NCI-H345 treated with DMSO at 0.1 percent for 48 hours (cell line): ENCODE measurements around the gene KRT75.
A peak's percentile ranks its signal among the peaks of the same experiment; 100 is the strongest.
"Not testable (repeated sequence)": the region's sequence is repeated elsewhere in the genome, so short reads cannot be mapped to it uniquely, and the experiment has no call there.

ENCODE experiments used
- DNase-seq: peaks from one replicate; lab custom pipeline; 2025; ENCODE audit not compliant: unreplicated experiment; lab: John Stamatoyannopoulos, UW

The KRT75 gene

DNA sequence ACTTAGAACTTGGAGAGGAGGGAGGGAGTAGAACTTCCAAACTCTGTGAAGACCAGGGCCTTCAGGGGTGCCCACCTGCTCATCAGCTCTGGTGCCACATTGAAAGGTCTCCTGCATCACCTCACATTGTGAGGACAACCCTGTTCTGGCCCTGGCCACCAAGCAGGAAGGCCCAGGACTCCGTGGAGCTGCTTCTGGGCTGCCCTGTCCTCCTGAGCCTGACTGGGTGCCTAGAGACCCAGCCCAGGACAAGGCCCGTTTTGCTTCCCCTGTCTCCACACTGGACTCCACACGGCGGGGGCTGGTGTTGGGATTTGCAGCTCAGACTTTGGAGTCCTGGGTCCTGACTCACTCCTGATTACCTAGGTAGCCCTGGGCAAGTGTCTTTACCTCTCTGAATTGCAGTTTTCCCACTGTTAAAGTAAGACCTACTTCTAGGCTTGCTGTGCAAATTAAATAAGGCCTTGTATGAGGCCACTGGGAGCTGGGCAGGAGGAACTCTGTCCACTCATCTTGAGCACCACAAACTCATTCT is 15.5 kb downstream of the KRT75 start:
- DNase-seq = no peak

- DNase-seq = peak; percentile 41
Measured at GRCh38 chr12:52417740-52418139, 16.4 kb downstream of the KRT75 start.

DNA sequence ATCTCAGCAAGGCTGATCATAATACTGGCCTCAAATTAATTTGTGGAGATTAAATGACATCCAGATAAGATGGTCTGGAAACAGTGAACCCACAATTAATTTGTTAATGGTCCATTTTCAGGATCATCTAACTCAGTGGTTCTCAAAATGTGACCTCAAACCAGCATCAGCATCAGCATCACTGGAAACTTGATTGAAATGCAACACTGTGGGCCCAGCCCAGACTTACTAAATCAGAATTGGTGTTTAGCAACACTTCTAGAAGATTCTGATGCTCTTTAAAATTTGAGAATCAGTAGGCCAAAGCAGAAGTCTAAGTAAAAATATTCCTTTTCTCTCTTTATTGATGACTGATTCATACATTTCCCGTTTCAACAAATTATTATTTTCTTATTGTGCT is 17.4 kb downstream of the KRT75 start:
- DNase-seq = no peak

- no peak for DNase-seq
Measured at GRCh38 chr12:52415870-52416750, 18.1 kb downstream of the KRT75 start.

DNA sequence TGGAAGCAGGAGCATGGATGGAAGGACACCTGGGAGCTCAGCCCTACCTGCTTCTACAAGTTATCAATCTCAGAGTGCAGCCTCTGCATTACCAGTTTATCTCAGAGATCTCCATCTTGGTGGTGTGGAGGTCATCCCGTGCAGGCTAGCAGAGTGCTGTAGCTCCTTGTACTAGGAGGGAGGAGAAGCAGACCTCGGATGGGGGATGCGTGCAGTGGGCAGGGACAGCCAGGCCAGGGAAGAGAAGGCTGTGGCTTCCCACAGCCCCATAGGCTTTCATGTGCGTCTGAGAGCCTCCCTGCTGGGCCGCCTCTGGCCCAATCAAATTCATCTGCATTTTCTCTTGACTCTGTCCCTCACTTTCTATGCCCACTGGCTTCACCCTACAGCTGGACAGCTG is 19.2 kb downstream of the KRT75 start:
- DNase-seq = no peak

DNA sequence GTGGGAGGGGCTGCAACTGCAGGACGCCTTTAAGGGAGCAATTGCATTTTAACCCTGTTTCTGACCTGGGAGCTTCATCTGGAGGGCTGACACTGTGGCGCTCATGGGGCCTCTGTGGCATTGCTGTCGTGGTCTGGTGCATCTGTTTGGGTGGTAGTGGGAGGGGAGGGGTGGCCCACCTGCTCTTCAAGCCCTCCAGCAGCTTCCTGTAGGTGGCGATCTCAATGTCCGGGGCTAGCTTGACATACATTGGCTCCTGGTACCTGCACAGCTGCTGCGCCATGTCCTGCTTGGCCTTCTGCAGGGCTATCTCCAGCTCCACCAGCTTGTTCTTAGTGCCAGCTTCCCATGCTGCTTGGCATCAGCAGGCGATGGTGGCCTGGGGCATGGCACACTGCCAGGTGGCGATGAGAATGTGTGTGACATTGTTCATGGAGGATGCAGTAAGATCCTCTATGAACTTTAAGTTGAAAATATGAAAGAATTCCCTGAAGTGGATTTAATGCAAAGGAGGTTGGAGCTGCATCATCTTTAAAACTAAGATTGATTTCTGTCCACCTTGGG is 20.3 kb downstream of the KRT75 start:
- no peak for DNase-seq

DNA sequence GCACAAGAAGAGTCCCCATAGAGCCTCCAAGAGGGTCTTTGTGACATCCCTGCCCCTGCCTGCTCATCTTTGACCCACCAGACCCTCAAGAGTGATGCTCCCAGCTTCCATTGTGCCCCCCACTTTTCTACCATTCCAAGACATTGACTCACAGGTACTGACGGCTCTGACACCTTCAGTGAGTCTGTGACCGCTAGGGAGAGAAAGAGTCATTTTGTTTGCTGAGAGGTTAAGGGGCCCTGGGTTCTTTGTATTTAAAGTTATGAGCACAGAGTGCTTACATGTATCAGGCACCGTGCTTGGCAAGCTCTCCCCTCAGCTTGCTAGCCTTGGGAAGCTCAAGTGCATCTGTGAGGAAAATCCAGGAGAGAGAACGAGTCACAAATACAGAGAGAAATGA is 21.0 kb downstream of the KRT75 start:
- DNase-seq = no peak

DNA sequence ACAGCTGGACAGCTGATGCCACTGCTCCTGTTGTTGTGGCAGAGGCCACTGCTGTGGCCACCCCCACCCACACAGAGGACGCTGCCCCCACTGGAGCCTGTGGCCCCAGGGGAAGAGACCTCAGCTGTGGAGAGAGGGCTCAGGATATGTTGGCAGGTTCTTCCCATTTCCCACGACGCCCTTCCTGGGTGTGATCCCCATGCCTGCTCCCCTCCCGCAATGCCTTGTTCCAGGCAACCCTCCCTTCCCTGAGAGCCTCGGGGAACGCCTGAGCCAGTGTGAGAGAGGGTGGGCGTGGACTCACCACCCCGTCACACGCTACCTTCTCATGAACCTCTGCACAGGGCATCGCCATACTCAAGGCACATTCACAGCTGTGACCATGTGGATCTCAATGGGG is 22.4 kb downstream of the KRT75 start:
- no peak for DNase-seq

- DNase-seq = not testable (repeated sequence)
Measured at GRCh38 chr12:52410589-52411248, 23.5 kb downstream of the KRT75 start.

DNA sequence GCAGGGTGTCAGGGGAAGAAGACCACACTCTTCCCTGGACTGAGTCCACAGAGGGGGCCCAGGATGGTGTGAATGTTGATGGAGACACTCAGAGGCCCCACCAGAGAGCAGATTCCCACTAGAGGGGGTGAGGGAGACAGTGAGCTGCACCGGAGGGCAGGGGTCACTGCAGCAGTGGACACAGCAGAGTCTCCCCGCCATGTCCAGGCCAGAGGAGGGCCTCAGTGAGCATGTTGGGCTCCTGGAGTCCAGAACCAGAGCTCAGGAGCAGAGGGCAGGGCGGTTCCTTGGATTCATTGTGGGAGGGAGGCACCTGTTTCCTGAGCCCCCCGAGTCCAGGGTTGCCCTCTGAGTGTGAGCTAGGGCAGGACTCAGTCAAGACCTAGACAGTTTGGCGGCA is 26.3 kb downstream of the KRT75 start:
- DNase-seq = no peak

GRCh38 chr12:52405922-52406385 is 28.2 kb downstream of the KRT75 start, which contains the start of gene KRT82:
Gene KRT82 (minus strand): TSS chr12:52406335. CDS start chr12:52406277, 58 bp downstream.
- no peak for DNase-seq

- DNase-seq = no peak
Measured at GRCh38 chr12:52404951-52405350, 29.2 kb downstream of the KRT75 start.

DNA sequence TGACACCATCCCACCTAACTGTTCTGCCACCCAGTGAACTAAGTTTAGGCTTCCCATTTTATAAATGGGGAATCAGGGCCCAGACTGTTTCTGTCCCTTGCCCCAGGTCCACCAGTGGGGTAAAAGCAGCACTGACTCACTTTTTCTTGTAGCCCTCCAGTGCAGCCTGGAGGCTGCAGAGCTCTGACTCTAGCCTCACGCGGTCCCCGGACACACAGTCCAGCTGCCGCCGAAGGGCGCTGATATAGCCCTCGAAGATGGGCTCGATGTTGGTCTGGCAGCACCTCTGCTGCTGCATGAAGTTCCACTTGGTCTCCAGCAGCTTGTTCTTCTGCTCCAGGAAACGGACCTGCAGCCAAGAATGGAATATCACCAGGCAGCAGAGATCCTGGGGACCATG is 30.6 kb downstream of the KRT75 start:
- DNase-seq = no peak

DNA sequence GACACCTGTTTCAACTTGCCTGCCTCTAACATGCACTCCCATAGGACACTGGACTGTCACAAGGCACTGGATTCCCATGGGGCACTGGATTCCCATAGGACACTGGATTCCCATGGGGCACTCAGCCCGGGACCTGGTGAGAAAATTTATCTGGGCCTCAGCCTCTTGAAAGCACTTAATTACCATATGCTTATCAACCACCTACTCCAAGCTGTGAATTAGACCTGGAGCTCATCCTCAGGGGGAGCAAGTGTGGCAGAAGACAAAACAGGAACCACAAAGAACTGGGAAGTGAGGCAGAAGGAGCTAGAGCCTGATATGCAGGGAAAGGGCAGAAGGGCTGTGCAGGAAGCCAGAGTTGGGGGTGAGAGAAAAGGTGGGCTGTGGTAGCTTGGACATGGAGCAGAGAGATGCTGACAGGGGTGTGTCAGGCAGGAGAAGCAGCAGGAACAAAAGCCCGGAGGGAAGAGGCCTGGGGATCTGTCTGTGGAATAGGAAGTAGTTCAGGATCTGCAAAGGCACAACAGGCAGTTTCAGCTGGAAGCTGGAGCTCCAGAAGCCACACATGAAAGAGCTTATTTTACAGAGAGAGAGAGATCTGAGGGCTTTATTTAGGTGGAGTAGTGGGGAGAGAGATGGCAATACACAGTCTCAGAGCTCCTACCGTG is 31.2 kb downstream of the KRT75 start:
- DNase-seq = no peak

- DNase-seq = no peak
Measured at GRCh38 chr12:52402377-52402776, 31.8 kb downstream of the KRT75 start.

DNA sequence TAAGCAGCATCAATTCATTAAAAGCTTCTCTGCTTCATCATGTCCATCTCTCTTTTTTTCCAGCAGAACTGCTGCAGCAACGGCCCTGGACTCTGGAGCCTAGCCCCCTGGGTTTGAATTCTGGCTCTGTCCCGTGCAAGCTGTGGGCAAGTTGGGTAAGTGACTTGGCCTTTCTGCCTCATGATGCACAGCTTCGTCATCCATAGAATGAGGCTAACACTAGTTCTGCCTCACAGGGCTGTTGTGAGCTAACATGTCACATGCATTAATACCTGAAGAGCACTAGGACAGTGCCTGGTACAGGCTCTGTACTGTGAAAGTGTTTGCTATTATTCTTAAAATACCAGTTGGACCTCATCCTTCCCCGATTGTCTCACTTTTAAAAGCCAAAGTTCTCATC is 32.2 kb downstream of the KRT75 start:
- no peak for DNase-seq

- DNase-seq = no peak
Measured at GRCh38 chr12:52401526-52401925, 32.6 kb downstream of the KRT75 start.

- DNase-seq = no peak
Measured at GRCh38 chr12:52400906-52401305, 33.3 kb downstream of the KRT75 start.

DNA sequence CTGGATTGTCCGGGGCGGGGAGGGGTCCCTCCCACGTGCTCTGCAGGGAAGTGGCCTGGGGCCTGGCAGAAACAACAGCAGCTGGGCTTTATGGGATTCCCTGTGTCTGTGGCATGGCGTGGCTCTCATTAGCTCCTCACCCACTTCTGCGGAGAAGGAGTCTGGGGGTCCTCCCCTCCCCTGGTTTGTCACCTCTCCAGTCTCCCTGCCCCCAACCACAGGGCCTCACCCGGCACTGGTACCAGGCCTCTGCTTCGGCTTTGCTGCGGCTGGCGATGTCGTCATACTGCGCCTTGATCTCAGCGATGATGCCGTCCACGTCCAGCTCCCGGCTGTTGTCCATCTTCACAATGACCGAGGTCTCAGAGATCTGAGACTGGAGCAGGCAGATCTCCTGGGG is 34.4 kb downstream of the KRT75 start:
- no peak for DNase-seq

GRCh38 chr12:52398176-52398575 is 36.0 kb downstream of the KRT75 start:
- DNase-seq = no peak

DNA sequence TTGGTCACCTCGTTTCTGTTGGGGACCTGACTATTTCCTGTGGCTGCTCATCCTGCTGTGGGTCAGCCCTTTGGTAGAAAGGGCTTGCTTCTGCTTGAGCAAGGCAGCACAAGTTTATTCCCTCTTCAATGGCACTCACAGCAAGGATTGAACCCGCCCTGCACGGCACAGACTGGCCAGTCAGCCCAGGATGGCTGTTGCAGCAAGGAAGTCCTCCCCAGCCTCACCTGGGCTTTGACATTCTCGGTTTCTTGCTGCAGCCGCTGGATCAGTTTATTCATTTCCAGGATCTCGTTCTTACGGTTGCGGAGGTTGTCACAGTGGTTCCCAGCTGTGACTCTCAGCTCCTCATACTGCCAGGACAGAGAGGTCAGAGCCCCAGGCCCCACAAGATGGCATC is 37.5 kb downstream of the KRT75 start:
- no peak for DNase-seq
